Breast epithelium (tissue), 3 donors: ENCODE results near the gene FAP.

Experiments
- CTCF ChIP-seq, 3 donors: fragments of 450-650 bp; IDR thresholded peaks; one replicate each; pipeline ENCODE4 v1.5.1; 2016 to 2017; ENCODE audit warnings: antibody characterized with exemption in 3 of 3, mild to moderate bottlenecking in 3 of 3, moderate library complexity in 3 of 3
- POLR2A ChIP-seq: fragments of 450-650 bp; IDR thresholded peaks from one replicate; pipeline ENCODE4 v1.6.1; 2016; ENCODE audit warnings: antibody characterized with exemption, mild to moderate bottlenecking, moderate library complexity
- POLR2AphosphoS5 ChIP-seq, 3 donors: sonication (generic); formaldehyde crosslinking; IDR thresholded peaks; one replicate each; pipeline ENCODE4 v1.6.1; 2017; ENCODE audit warnings: antibody characterized with exemption in 3 of 3

- no peak for TF ChIP-seq POLR2AphosphoS5 (IDR thresholded peaks at IDR 0.05)
- TF ChIP-seq CTCF (IDR thresholded peaks at IDR 0.05), result no peak
- TF ChIP-seq POLR2A, result no peak
These were observed 8.9 kb upstream of the FAP start for GRCh38 chr2:162252153-162252552.
